NCI-H1436 treated with DMSO at 0.1 percent for 48 hours (cell line): ENCODE data around the gene IMP3.

Experiments used
- DNase-seq: peaks from one replicate; lab custom pipeline; 2025; lab: John Stamatoyannopoulos, UW

The IMP3 gene

GRCh38 chr15:75672646-75673425, 32.8 kb upstream of the IMP3 start:
- no peak for DNase-seq

GRCh38 chr15:75671730-75672602, 31.9 kb upstream of the IMP3 start:
- DNase-seq = no peak

GRCh38 chr15:75669879-75670212, 29.8 kb upstream of the IMP3 start:
- DNase-seq = no peak

- DNase-seq = no peak
These were observed 29.3 kb upstream of the IMP3 start for GRCh38 chr15:75669191-75669878.

- no peak for DNase-seq
These were observed 26.9 kb upstream of the IMP3 start for GRCh38 chr15:75666823-75667501.

- no peak for DNase-seq
These were observed 24.0 kb upstream of the IMP3 start for GRCh38 chr15:75663931-75664421.

GRCh38 chr15:75662823-75663519, 22.9 kb upstream of the IMP3 start:
- no peak for DNase-seq

GRCh38 chr15:75661756-75662140, 21.7 kb upstream of the IMP3 start:
- no peak for DNase-seq

GRCh38 chr15:75661100-75661755, 21.2 kb upstream of the IMP3 start:
- no peak for DNase-seq

GRCh38 chr15:75659928-75660645, 20.1 kb upstream of the IMP3 start:
- DNase-seq = no peak

- DNase-seq = no peak
These were observed 19.2 kb upstream of the IMP3 start for GRCh38 chr15:75659141-75659771.

- DNase-seq = no peak
These were observed 16.8 kb upstream of the IMP3 start for GRCh38 chr15:75656813-75657212.

GRCh38 chr15:75656331-75656730, 16.3 kb upstream of the IMP3 start:
- DNase-seq = no peak

- DNase-seq = no peak
These were observed 15.9 kb upstream of the IMP3 start for GRCh38 chr15:75655931-75656330.

- no peak for DNase-seq
These were observed 14.3 kb upstream of the IMP3 start for GRCh38 chr15:75654201-75654907.

GRCh38 chr15:75653347-75653913, 13.4 kb upstream of the IMP3 start:
- no peak for DNase-seq

- DNase-seq = no peak
These were observed 12.0 kb upstream of the IMP3 start for GRCh38 chr15:75651810-75652543.
